ENCODE measurements around the gene BEND6. TPM values are rescaled to one million over a fixed set of nuclear protein-coding genes. Genes with fewer than 3 reads are reported as not detected.

BEND6 gene
- total and polyA plus RNA-seq, 4 experiments from 2014 or later, result not detected

GRCh38 chr6:56940977-56941376, 13.9 kb upstream of the BEND6 start:
- no peaks in the 10 kb centered on the region for H3K9me3 ChIP-seq (ENCODE audit: control insufficient read depth in 1 of 2, low read length in 2 of 2)
- no peak overlapping the region for H3K4me3 ChIP-seq (ENCODE audit: low read length in 2 of 2)
- Mint-ChIP-seq H3K36me3 (no peaks in the 10 kb centered on the region), H3K9me3 (peaks cover 0 to 24% (median 18%) of the 10 kb centered on the region in 8 donors), H3K4me1 (no peaks in the 10 kb centered on the region), H3K27ac (no peak overlapping the region), H3K4me3 (no peak overlapping the region), H3K27me3 (peaks cover 14 to 18% of the 10 kb centered on the region in 2 donors)
- H3K4me1 ChIP-seq (ENCODE audit: insufficient read depth, low read length), result no peaks in the 10 kb centered on the region
- no peaks in the 10 kb centered on the region for H3K27me3 ChIP-seq (ENCODE audit: insufficient read depth, low read length)
- CTCF ChIA-PET (ENCODE audit: partially characterized antibody), result no interaction called here
- POLR2A ChIA-PET (ENCODE audit: partially characterized antibody), result no interaction called here
- H3K36me3 ChIP-seq (ENCODE audit: insufficient read depth, low read length), result no peaks in the 10 kb centered on the region
- no peak overlapping the region for H3K27ac ChIP-seq (ENCODE audit: low read depth, low read length)
- no peak for DNase-seq
- intact Hi-C loops (cut with micrococcal nuclease), result no loop called here

DNA sequence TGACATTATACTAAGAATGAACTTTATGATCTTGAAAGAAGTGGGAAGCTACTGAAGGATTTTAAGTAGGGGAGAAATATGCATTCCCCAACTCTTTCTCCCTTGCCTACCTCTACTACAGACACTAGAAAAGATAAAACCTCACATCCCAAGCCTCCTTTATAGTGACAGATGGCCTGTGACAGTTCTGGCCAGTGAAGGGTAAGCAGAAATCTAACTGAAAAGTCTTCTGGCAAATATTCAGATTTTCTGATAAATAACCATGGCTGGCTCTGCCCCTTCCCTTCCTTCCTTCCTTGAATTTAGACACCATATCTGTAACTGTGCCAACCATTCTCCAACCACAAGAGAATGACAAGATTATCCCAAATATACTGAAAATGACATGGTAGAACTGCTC, 10.2 kb upstream of the BEND6 start:
- Histone ChIP-seq H3K36me3 (ENCODE audit: insufficient read depth, low read length) (no peaks in the 10 kb centered on the region), H3K27me3 (ENCODE audit: insufficient read depth, low read length) (no peaks in the 10 kb centered on the region), H3K4me1 (ENCODE audit: insufficient read depth, low read length) (no peaks in the 10 kb centered on the region), H3K9me3 (ENCODE audit: control insufficient read depth in 1 of 2, low read length in 2 of 2) (no peaks in the 10 kb centered on the region), H3K4me3 (ENCODE audit: low read length in 2 of 2) (no peak overlapping the region), H3K27ac (ENCODE audit: low read depth, low read length) (no peak overlapping the region)
- Mint-ChIP-seq H3K4me3 (no peak overlapping the region), H3K4me1 (no peaks in the 10 kb centered on the region), H3K9me3 (peaks cover 0 to 20% (median 14%) of the 10 kb centered on the region in 8 donors), H3K36me3 (no peaks in the 10 kb centered on the region), H3K27me3 (peaks cover 26 to 35% of the 10 kb centered on the region in 2 donors), H3K27ac (no peak overlapping the region)
- CTCF ChIA-PET (ENCODE audit: partially characterized antibody), result no interaction called here
- intact Hi-C loops (cut with micrococcal nuclease), result no loop called here
- no peak for DNase-seq
- POLR2A ChIA-PET (ENCODE audit: partially characterized antibody), result no interaction called here

- no peak overlapping the region for H3K4me3 Mint-ChIP-seq
- ChIA-PET CTCF (ENCODE audit: partially characterized antibody) (no interaction called here), POLR2A (ENCODE audit: partially characterized antibody) (no interaction called here)
- intact Hi-C loops (cut with micrococcal nuclease), result no loop called here
- no peaks in the 10 kb centered on the region for H3K9me3 ChIP-seq (ENCODE audit: control insufficient read depth in 1 of 2, low read length in 2 of 2)
- no peak overlapping the region for H3K27ac ChIP-seq (ENCODE audit: low read depth, low read length)
- no peaks in the 10 kb centered on the region for H3K27me3 ChIP-seq (ENCODE audit: insufficient read depth, low read length)
- no peaks in the 10 kb centered on the region for H3K4me1 Mint-ChIP-seq
- no peaks in the 10 kb centered on the region for H3K4me1 ChIP-seq (ENCODE audit: insufficient read depth, low read length)
- H3K9me3 Mint-ChIP-seq, result peaks cover 0 to 13% (median 9%) of the 10 kb centered on the region in 8 donors
- H3K4me3 ChIP-seq (ENCODE audit: low read length in 2 of 2), result no peak overlapping the region
- H3K36me3 ChIP-seq (ENCODE audit: insufficient read depth, low read length), result no peaks in the 10 kb centered on the region
- H3K27me3 Mint-ChIP-seq, result peaks cover 33 to 43% of the 10 kb centered on the region in 2 donors
- H3K36me3 Mint-ChIP-seq, result no peaks in the 10 kb centered on the region
- DNase-seq, result no peak
- H3K27ac Mint-ChIP-seq, result no peak overlapping the region
Observed at GRCh38 chr6:56946368-56946767, 8.5 kb upstream of the BEND6 start.

DNA sequence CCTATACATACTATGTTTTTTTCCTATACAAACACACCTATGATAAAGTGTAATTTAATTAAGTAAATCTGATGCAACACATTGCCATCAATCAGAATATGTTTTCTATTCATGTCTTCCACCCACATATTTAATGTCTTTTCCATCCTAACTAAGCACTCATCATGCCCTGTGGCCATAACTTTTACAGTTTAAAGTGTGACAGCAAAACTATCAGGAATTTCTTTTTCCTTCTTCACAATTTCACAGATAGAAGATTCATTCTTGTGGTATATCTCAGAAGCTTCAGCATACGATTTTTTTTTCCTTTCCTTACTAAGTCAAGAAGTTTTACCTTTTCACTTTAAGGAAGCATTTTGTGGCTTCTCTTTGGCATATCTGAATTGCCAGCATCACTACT, 7.0 kb upstream of the BEND6 start:
- Histone ChIP-seq H3K27me3 (ENCODE audit: insufficient read depth, low read length) (peaks cover 5% of the 10 kb centered on the region), H3K4me1 (ENCODE audit: insufficient read depth, low read length) (no peaks in the 10 kb centered on the region), H3K4me3 (ENCODE audit: low read length in 2 of 2) (no peak overlapping the region), H3K27ac (ENCODE audit: low read depth, low read length) (no peak overlapping the region), H3K9me3 (ENCODE audit: control insufficient read depth in 1 of 2, low read length in 2 of 2) (no peaks in the 10 kb centered on the region), H3K36me3 (ENCODE audit: insufficient read depth, low read length) (no peaks in the 10 kb centered on the region)
- Mint-ChIP-seq H3K9me3 (peaks cover 0 to 1% (median 0%) of the 10 kb centered on the region in 8 donors), H3K4me3 (no peak overlapping the region), H3K27me3 (peaks cover 38 to 51% of the 10 kb centered on the region in 2 donors), H3K4me1 (peaks cover 0 to 3% (median 1%) of the 10 kb centered on the region in 4 donors), H3K27ac (no peak overlapping the region), H3K36me3 (no peaks in the 10 kb centered on the region)
- CTCF ChIA-PET (ENCODE audit: partially characterized antibody), result no interaction called here
- DNase-seq, result no peak
- POLR2A ChIA-PET (ENCODE audit: partially characterized antibody), result no interaction called here
- intact Hi-C loops (cut with micrococcal nuclease), result no loop called here

GRCh38 chr6:56949265-56949664, 5.6 kb upstream of the BEND6 start:
- ChIA-PET CTCF (ENCODE audit: partially characterized antibody) (no interaction called here), POLR2A (ENCODE audit: partially characterized antibody) (no interaction called here)
- Histone ChIP-seq H3K9me3 (ENCODE audit: control insufficient read depth in 1 of 2, low read length in 2 of 2) (no peaks in the 10 kb centered on the region), H3K27ac (ENCODE audit: low read depth, low read length) (no peak overlapping the region), H3K4me3 (ENCODE audit: low read length in 2 of 2) (no peak overlapping the region), H3K36me3 (ENCODE audit: insufficient read depth, low read length) (no peaks in the 10 kb centered on the region), H3K27me3 (ENCODE audit: insufficient read depth, low read length) (peaks cover 7% of the 10 kb centered on the region), H3K4me1 (ENCODE audit: insufficient read depth, low read length) (peaks cover 11% of the 10 kb centered on the region)
- H3K36me3 Mint-ChIP-seq, result peaks cover 0 to 3% of the 10 kb centered on the region in 2 donors
- H3K27ac Mint-ChIP-seq, result no peak overlapping the region
- H3K4me3 Mint-ChIP-seq, result no peak overlapping the region
- no peak for DNase-seq
- peaks cover 4 to 16% (median 11%) of the 10 kb centered on the region in 4 donors for H3K4me1 Mint-ChIP-seq
- intact Hi-C loops (cut with micrococcal nuclease), result no loop called here
- H3K27me3 Mint-ChIP-seq, result peaks cover 45 to 61% of the 10 kb centered on the region in 2 donors
- no peaks in the 10 kb centered on the region for H3K9me3 Mint-ChIP-seq

GRCh38 chr6:56949925-56950495, 4.9 kb upstream of the BEND6 start:
- Mint-ChIP-seq H3K9me3 (peaks cover 0 to 1% (median 0%) of the 10 kb centered on the region in 8 donors), H3K4me1 (peaks cover 6 to 19% (median 13%) of the 10 kb centered on the region in 4 donors), H3K36me3 (peaks cover 0 to 3% of the 10 kb centered on the region in 2 donors), H3K4me3 (no peak overlapping the region), H3K27me3 (peaks cover 43 to 60% of the 10 kb centered on the region in 2 donors), H3K27ac (no peak overlapping the region)
- no peak overlapping the region for H3K27ac ChIP-seq (ENCODE audit: low read depth, low read length)
- no peak overlapping the region for H3K4me3 ChIP-seq (ENCODE audit: low read length in 2 of 2)
- POLR2A ChIA-PET (ENCODE audit: partially characterized antibody), result no interaction called here
- CTCF ChIA-PET (ENCODE audit: partially characterized antibody), result interaction anchor here (0.9 kb wide), 1 partner anchor 10 kb away, joined by 3 read pairs; no protein-coding TSS in a partner anchor
- H3K27me3 ChIP-seq (ENCODE audit: insufficient read depth, low read length), result peaks cover 7% of the 10 kb centered on the region
- no peaks in the 10 kb centered on the region for H3K36me3 ChIP-seq (ENCODE audit: insufficient read depth, low read length)
- peaks cover 12% of the 10 kb centered on the region for H3K4me1 ChIP-seq (ENCODE audit: insufficient read depth, low read length)
- no peaks in the 10 kb centered on the region for H3K9me3 ChIP-seq (ENCODE audit: control insufficient read depth in 1 of 2, low read length in 2 of 2)
- DNase-seq, result no peak
- intact Hi-C loops (cut with micrococcal nuclease), result no loop called here

DNA sequence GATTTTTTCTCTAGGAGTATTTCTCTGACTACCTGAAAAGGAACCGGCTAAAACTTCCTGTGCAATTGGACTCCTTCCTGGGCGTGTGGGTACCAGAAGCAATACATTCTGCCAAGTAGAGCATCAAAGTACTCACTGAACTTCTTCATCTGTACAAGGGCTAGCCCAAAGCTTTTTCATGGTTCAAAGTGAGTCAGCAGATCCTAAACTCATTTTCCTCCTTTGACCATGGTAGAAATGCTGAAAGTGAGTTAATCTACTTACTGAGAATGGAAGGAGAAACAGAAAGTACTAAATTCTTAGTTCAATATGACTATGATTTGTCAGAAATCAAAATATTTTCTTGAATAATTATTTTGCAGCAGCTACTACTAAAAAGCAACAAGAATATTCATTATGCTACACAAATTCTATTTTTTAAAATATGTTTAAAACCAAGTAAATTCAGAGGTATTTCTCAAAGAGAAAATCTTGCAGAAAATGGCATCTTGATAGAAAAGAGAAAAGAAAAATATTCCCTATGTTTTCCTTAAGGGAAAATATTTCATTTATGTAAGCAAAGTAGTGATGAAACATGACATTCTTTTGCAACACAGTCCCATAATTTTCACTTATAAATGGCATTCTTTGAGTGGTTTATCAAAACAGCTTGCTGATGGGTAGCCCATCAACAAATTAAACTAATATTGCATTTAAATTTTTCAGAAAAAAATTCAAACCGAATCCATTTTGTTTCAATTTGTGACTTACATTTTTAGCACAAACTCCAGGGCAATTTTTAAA, 3.7 kb upstream of the BEND6 start:
- Histone ChIP-seq H3K27me3 (ENCODE audit: insufficient read depth, low read length) (peaks cover 13% of the 10 kb centered on the region), H3K9me3 (ENCODE audit: control insufficient read depth in 1 of 2, low read length in 2 of 2) (no peaks in the 10 kb centered on the region), H3K4me1 (ENCODE audit: insufficient read depth, low read length) (peaks cover 19% of the 10 kb centered on the region), H3K27ac (ENCODE audit: low read depth, low read length) (no peak overlapping the region), H3K4me3 (ENCODE audit: low read length in 2 of 2) (no peak overlapping the region), H3K36me3 (ENCODE audit: insufficient read depth, low read length) (no peaks in the 10 kb centered on the region)
- intact Hi-C loops (cut with micrococcal nuclease), result no loop called here
- CTCF ChIA-PET (ENCODE audit: partially characterized antibody), result no interaction called here
- POLR2A ChIA-PET (ENCODE audit: partially characterized antibody), result no interaction called here
- peaks cover 45 to 60% of the 10 kb centered on the region in 2 donors for H3K27me3 Mint-ChIP-seq
- H3K27ac Mint-ChIP-seq, result no peak overlapping the region
- H3K9me3 Mint-ChIP-seq, result peaks cover 0 to 1% (median 0%) of the 10 kb centered on the region in 8 donors
- no peak for DNase-seq
- H3K36me3 Mint-ChIP-seq, result peaks cover 0 to 3% of the 10 kb centered on the region in 2 donors
- peaks cover 9 to 27% (median 20%) of the 10 kb centered on the region in 4 donors for H3K4me1 Mint-ChIP-seq
- H3K4me3 Mint-ChIP-seq, result no peak overlapping the region
